GM12878 (cell line): Measurements from ENCODE around the gene TCERG1L.

Source experiments
- NFIC ChIP-seq: IDR thresholded peaks from 2 replicates; pipeline ENCODE4 v1.6.1; 2012; ENCODE audit warnings: low read depth, mild to moderate bottlenecking, inconsistent platforms, low read length, moderate library complexity
- TCF7 ChIP-seq: IDR thresholded peaks from 2 replicates; pipeline ENCODE4 v1.6.1; 2014; ENCODE audit warnings: antibody characterized with exemption, borderline replicate concordance

GRCh38 chr10:131082201-131082850 is 229.2 kb downstream of the TCERG1L start:
- no peak for TF ChIP-seq NFIC
- TF ChIP-seq TCF7, result no peak
